Stomach (tissue), 4 donors: ENCODE results near the gene TNPO3.

ENCODE experiments used
- CTCF ChIP-seq, 7 experiments: fragments of 450-650 bp in 4 of 7; fragments of 200-600 bp in 3 of 7; sonication (generic) in 3 of 7; IDR thresholded peaks; one replicate each; pipeline ENCODE4 v1.5.1; 2016 to 2019; ENCODE audit warnings: antibody characterized with exemption in 7 of 7, control low read depth in 2 of 7, mild to moderate bottlenecking in 1 of 7
- EP300 ChIP-seq: sonication (generic); formaldehyde crosslinking; IDR thresholded peaks from one replicate; pipeline ENCODE4 v1.6.1; 2017; ENCODE audit warnings: antibody characterized with exemption
- POLR2A ChIP-seq, 4 donors: fragments of 450-650 bp; IDR thresholded peaks; one replicate each; pipeline ENCODE4 v1.6.1; 2016; ENCODE audit warnings: antibody characterized with exemption in 4 of 4, control low read depth in 2 of 4, mild to moderate bottlenecking in 1 of 4, moderate library complexity in 1 of 4
- POLR2AphosphoS5 ChIP-seq, 3 donors: sonication (generic); formaldehyde crosslinking; IDR thresholded peaks; one replicate each; pipeline ENCODE4 v1.6.1; 2016; ENCODE audit warnings: antibody characterized with exemption in 3 of 3

- no peak for TF ChIP-seq CTCF (IDR thresholded peaks at IDR 0.05)
- TF ChIP-seq POLR2A (IDR thresholded peaks at IDR 0.05): no peak
- TF ChIP-seq POLR2AphosphoS5 (IDR thresholded peaks at IDR 0.05): no peak
- TF ChIP-seq EP300: no peak
These were observed 49.7 kb downstream of the TNPO3 start for GRCh38 chr7:129005186-129005585.
